HG02938 (cell line): ENCODE measurements around the gene PPM1G.
A peak's percentile ranks its signal among the peaks of the same experiment; 100 is the strongest.
"Not testable (repeated sequence)": the region's sequence is repeated elsewhere in the genome, so short reads cannot be mapped to it uniquely, and the experiment has no call there.

Experiments used
- ATAC-seq: cut with Tn5 transposase; IDR thresholded peaks from one replicate; pipeline ENCODE4 v1.9.1; 2021; ENCODE audit warnings: mild to moderate bottlenecking, moderate library complexity; ENCODE audit not compliant: unreplicated experiment

PPM1G gene

DNA sequence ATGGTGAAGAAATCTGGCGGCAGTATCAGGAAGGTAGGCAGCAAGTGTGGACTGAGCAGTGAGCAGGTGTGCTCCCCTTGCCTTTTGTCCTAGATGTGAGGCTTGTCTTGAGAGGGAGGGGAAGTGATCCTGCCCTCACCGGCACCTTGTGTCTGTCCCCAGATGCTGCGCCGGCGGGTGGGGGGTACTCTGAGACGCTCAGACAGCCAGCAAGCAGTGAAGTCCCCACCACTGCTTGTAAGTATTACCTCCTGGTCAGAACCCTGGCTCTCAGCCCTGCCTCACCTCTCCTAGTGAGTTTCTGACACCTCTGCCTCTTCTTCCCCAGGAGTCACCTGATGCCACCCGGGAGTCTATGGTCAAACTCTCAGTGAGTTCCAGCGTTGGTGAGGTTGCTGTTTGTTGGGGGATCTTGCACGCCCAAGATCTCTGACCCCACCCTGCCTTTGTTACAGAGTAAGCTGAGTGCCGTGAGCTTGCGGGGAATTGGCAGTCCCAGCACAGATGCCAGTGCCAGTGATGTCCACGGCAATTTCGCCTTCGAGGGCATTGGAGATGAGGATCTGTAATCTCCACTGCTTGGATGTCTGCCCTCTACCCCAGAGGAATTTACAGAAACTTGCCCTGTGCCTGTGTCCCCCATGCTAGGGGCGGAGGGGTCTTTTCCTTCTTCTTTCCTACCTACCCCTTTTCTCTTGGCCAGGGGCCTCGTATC, 33.1 kb downstream of the PPM1G start:
- ATAC-seq: no peak

DNA sequence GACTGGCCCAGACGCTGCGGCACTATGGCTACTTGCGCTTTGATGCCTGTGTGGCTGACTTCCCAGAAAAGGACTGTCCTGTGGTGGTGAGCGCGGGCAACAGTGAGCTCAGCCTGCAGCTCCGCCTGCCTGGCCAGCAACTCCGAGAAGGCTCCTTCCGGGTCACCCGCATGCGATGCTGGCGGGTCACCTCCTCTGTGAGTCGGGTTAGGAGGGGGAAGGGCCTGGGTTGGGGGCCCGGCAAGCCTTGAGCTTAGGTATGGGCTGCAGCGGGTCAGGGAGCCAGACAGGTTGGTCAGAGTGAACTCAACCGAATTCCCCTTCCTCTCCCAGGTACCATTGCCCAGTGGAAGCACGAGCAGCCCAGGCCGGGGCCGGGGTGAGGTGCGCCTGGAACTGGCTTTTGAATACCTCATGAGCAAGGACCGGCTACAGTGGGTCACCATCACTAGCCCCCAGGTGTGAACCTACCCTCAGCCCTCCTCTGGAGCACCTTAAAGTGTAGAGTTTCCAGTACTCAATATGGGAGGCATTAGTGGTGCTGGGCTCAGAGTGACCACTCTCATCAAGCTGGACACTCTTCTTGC, 33.8 kb downstream of the PPM1G start:
- ATAC-seq: no peak

DNA sequence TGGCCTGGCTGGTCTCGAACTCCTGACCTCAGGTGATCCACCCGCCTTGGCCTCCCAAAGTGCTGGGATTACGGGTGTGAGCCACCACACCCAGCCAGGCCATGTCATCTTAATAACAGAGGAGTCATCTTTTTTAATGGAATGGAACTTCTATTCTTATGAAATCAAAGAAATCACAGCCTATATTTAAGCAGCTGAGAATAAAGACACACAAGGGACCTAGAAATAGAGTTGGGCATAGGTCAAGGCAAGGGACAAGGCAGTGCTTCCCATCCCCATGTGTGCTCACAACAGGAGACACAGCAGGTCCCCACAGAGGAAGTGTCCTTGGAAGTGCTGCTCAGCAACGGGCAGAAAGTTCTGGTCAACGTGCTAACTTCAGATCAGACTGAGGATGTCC, 35.8 kb downstream of the PPM1G start:
- ATAC-seq: no peak

DNA sequence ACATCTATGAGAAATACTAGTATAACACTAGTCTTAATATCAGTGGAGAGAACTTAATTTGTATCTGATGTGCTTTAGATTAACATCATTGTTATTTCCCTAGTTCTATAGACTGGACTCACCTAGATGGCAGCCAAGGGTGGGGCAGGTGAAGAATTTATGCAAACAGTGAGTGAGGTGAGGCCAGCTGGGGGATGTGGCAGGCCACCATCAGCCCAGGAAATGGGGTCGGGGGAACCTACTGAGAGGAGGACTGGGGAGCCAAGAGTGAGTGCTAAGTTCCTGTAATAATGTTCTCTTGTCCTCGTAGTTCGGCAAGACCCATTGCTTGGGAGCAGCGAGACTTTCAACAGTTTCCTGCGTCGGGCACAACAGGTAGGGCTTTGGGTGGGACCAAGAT, 36.5 kb downstream of the PPM1G start:
- ATAC-seq: no peak

DNA sequence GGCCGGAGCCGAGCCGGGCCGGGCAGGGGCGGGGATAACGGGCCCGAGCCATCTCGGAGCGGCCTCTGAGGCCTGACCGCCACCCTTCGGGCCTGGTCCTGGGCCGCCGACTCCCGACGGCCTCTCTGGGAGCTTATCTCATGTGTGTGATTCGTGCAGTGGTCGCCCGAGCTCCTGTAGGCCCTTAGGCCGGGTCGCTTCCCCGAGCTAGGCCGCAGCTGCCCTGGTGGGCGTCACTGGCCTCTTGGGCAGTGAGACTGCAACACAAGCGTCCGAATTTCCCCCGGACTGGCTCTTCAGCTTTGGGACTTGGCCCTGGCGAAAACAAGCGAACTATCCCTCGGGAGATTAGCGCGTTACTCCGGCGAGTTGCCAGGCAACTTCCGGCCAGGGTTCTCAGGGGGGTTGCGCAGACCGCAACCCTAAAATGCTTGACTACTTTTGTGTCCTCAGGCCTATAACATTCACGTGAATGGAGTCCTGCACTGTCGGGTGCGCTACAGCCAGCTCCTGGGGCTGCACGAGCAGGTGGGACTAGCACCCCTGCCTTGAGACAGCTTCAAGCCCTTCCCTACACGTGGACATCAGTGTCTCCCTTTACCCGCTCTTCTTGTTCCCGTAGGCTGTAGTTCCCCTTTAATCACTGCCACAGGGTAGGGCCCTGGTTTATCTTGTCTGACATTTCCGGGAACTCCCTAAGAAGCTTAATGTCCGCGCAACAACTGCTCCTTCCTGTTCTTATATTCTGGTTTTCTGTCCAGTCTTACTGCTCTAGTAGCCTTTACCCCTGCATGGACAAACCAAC, 38.4 kb downstream of the PPM1G start:
- ATAC-seq: peak; percentile 23

DNA sequence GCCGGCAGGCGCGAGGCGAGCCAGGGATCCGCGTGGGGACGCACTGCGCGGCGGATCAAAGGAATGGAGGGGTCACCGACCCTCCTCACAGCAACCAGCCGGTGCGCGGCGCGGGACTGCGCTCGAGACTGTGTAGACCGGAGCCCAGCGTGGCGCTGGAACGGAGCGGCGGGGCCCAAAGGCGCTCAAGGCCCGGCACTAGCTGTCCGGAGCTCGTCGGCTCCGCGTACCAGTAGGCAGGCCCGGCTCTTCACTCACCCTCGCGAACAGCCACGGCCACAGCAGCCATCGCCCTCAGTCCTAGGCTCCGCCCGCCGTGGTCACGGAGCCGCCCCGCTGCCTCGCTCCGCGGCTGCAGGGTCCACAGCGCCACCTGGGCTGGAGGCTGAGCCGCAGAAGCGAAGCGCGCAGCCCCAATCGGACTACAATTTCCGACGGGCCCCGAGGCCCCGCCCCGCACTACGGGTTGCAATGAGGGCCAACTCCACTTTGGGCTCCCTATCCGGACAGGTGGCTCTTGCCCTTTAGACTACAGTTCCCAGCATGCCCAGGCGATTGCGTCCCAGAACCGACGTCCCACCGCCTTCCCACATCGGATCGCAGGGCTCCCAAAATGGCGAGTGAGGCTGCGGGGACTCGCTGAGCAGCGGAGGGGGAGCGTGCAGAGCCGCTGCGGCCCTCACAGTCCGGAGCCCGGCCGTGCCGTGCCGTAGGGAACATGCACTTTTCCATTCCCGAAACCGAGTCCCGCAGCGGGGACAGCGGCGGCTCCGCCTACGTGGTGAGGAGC, 39.2 kb downstream of the PPM1G start, which contains the start of the genes EIF2B4 and SNX17:
TSS of gene EIF2B4 (minus strand) at position 313 of the 790 bp plus-strand sequence. CDS start at position 289, 24 bp downstream.
TSS of gene SNX17 (plus strand) at position 591 of the 790 bp plus-strand sequence. CDS start at position 719, 128 bp downstream.
- ATAC-seq: peak; percentile 79

DNA sequence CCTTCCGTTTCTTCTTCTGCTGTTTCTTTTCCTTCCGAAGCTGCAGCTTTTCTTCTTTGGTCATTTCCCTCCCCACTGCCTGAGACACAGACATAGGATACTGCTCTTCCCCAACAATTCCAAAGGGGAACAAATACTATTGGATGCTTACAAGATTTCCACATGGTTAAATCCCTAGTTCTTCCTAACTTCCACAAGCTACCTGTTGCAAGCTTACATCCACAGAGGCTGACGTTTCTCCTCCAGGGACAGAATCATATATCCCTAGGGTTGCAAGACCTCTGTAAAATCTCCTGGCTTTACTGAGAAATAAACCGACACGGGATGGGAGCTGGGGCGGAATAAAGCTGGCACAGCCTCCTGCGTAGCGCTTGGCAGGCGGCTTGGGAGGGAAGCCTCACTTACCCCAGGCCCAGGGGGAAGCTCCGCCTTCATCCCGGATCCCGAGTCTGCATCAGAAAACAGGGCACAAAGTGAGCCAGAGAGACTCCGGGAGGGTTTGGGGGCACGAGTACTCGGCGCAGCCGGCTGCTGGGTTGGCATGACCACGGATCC, 39.8 kb downstream of the PPM1G start:
- ATAC-seq: no peak

DNA sequence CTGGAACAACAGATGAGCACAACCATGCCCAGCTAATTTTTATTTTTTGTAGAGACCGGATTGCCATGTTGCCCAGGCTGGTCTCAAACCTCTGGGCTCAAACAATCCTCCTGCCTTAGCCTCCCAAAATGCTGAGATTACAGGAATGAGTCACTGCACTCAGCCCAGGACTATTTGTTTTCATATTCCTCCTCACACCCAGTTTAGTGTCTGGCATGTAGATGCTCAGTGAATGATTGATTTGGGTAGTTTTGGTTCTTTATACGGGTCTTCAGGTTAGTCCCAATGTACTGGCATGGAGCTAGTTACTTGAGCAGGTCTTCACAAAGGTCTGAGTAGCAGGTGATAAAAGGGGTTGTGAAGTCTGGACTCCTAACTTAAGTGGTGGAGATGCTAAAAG, 45.5 kb downstream of the PPM1G start:
- no peak for ATAC-seq

DNA sequence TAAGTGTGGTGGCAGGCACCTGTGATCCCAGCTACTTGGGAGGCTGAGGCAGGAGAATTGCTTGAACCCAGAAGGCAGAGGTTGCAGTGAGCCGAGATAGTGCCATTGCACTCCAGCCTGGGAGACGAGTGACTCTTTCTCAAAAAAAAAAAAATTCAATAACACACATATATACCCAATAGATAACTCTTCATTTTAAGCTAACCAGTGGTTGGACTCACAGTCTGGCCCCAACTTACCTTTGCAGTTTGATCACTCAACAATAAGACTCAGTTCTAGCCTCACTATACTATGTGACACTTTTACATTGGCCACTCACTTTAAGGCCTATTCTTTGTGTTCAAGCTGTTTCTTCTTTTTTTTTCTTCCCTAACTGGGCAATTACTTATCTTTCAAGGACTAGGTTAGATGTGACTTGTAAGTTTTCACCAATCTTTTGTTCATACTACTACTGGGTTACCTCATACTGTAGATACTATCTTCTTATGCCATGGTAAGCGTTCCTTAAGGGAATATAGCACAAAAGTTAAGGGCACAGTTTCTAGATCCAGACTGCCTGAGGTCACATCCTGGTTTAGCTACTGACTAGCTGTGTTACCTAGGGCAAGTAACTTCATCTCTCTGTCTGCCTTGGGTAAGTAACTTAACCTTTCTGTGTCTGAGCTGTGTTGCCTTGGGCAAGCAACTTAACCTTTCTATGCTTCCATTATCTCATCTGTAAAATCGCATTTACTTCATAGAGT, 46.5 kb downstream of the PPM1G start:
- no peak for ATAC-seq

DNA sequence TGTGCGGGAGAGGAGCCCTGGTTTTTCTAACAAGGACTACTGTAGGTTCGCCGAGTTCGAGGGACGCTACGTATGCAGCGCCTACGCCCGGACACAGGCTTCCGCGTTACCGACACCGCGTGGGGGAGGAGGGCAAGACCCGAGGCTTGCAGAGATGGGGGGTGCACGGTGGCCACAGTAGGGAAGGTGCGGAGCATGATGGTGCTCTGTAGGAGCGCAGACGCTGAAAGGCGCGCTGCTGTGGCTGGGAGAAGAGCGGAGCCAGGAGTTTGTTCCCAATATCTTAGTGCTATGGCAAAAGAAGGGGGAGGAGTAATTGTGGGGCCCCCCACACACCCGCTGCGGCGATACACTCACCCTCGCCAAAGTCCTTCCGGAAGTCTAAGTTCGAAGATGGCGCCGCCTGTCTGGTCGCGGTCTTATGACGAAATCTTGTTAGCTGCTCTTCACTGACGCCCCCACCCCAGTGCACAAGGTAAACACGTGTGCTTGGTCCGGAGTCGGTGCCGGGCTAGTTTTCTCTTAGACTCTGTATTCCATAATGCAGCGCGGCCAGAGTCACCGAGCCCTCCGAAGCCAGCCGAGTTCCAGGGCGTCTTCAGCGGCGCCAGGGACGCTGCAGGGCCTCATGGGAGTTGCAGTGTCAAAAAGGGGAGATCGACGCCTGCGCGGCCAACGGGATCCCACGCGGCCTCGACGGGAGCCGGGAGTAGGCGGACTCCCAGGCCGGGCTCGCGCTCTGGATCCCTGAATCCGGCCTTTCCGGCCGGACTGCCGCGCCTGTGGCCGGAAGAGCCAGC, 52.8 kb downstream of the PPM1G start, which contains the start of gene GTF3C2:
TSS of gene GTF3C2 (minus strand) at position 383 of the 800 bp plus-strand sequence. CDS start 13,210 bp downstream, outside the sequence.
- ATAC-seq: peak; percentile 80

DNA sequence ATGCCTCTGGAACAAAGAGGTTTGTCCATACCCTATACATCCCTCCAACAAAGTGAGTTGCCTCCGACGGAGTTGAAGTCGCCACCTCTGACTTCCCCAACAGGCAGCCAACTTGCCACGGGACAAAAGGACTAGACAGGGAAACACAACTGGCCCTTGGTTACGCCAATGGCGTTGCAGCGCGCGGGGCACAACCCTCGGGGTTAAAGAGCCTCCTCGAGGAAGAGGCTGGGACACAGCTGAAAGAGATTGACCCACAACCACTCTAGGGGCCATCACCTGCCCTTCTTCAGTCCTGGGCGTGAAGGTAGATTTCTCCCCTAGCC, 53.4 kb downstream of the PPM1G start:
- peak; percentile 32 for ATAC-seq

DNA sequence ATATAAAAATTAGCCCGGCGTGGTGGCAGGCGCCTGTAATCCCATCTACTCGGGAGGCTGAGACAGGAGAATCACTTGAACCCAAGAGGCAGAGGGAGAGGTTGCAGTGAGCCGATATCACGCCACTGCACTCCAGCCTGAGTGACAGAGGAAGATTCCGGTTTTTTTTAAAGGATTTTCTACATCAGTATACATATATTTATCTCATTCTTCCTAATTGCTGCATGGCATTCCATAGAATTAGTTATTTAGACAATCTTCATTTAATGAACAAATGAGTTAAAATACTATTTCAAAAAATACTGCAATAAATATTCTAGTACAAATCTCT, 54.8 kb downstream of the PPM1G start:
- ATAC-seq: no peak

DNA sequence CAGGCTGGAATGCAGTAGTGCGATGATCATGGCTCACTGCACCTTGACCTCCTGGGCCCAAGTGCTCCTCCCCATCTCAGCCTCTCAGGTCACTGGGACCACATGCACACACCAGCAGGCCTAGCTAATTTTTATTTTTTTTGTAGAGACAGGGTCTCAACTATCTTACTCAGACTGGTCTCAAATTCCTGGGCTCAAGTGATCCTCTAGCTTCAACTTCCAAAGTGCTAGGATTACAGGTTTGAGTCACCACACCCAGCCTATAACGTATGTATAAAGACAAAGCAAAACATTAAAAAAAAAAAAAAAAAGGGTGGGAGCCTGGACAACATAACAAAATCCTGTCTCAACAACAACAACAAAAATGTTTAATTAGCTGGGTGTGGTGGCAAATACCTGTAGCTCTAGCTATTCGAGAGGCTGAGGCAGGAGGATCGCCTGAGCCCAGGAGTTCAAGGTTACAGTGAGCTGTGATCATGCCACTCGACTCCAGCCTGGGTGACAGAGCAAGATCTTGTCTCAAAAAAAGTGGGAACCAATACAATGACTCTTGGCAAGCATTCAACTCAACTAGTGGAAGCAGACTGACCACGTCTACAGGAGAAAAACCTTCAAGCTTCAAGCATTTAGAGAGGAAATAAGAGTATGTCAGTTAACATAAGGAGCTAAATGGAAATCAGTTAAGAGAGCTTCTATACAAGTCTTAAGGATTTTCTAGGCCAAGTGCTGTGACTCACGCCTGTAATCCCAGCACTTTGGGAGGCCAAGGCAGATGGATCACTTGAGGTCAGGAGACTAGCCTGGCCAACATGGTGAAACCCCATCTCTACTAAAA, 55.4 kb downstream of the PPM1G start:
- no peak for ATAC-seq

DNA sequence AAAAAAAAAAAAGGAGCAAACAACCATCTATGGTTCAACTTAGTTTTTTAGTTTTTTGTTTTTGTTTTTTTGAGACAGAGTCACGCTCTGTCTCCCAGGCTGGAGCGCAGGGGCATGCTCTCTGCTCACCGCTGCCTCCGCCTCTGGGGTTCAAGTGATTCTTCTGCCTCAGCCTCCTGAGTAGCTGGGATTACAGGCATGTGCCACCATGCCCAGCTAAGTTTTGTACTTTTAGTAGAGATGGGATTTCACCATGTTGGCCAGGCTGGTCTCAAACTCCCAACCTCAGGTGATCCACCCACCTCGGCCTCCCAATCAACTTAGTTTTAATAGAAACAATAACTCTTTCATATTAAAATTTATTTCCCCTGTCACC, 56.0 kb downstream of the PPM1G start:
- not testable (repeated sequence) for ATAC-seq

DNA sequence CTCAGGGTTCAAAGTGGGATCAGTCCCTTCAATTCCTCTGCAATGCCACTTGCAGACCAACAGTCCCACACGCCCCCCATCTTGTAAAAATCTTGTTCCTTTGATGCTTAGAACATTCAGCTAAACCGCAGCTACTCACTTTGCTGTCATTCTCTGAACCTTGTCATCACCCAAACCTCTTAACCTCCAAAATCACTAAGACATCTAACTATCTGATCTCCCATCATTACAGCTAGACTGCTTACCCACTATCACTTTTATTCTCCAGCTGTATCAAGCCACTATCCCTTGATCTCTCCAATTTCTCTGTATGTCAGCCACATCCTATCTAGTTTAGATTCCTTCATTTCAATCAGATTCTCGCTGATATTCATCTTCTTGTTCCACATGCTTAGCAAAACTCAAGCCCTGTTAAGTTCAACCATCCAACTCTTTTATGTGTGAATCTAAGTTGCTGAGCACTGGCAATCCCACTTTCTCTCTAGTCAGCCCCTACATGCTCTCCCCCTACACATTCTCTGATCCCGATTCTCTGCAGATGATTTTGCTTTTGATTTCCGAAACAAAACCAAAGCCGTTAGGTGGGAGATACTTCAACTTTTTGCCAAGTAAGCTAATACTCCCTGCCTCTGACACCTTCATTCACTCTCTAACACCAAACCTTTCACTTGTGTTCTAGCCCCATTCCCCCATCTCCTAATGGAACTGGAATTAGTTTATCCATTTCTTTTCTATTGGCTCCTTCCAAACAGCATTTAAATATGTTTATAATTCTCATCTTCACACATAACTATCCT, 57.4 kb downstream of the PPM1G start:
- ATAC-seq: no peak

DNA sequence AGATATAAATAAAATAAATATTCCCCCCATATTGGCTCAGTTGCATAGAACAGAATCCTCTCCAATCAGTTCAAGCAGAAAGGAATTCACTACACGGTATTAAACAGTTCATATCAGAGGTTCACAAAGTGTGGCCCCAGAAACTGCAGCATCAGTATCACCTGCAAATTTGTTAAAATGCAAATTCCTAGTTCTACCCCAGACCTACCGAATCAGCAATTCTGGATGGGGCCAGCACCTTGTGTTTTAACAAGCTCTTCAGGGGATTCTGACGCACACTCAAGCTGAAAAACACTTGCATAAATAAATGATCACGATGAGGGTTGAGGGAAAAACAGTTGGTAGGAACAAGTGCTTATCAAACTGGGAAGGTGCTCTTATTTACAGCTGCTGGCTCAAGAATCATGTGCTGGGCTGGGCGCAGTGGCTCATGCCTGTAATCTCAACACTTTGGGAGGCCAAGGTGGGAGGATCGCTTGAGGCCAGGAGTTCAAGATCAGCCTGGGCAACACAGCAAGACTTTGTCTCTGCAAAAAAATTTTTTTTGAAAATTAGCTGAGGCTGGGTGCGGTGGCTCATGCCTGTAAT, 59.2 kb downstream of the PPM1G start:
- ATAC-seq: no peak

DNA sequence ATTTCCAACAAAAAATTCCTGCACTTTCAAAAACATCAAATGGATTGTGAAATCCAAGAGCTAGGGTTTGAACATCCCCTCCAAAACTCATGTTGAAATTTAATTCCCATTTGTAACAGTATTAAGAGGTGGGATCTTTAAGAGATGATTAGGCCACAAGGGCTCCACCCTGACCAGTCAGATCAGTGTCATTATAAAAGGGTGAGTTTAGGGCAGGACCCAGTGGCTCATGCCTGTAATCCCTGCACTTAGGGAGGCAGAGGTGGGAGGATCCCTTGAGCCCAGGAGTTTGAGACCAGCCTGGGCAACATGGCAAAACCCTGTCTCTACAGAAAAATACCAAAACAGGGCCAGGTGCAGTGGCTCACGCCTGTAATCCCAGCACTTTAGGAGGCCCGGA, 61.8 kb downstream of the PPM1G start:
- no peak for ATAC-seq
